Activated CD4-positive, alpha-beta T cell treated with anti-CD3 and anti-CD28 coated beads for 1 hour (primary cell): ENCODE measurements around the gene OVCA2.
A peak's percentile ranks its signal among the peaks of the same experiment; 100 is the strongest.
"Not testable (repeated sequence)": the region's sequence is repeated elsewhere in the genome, so short reads cannot be mapped to it uniquely, and the experiment has no call there.

Experiments used
- DNase-seq: peaks from one replicate; pipeline ENCODE4 v3.0.0-alpha.2; 2020

The OVCA2 gene

DNA sequence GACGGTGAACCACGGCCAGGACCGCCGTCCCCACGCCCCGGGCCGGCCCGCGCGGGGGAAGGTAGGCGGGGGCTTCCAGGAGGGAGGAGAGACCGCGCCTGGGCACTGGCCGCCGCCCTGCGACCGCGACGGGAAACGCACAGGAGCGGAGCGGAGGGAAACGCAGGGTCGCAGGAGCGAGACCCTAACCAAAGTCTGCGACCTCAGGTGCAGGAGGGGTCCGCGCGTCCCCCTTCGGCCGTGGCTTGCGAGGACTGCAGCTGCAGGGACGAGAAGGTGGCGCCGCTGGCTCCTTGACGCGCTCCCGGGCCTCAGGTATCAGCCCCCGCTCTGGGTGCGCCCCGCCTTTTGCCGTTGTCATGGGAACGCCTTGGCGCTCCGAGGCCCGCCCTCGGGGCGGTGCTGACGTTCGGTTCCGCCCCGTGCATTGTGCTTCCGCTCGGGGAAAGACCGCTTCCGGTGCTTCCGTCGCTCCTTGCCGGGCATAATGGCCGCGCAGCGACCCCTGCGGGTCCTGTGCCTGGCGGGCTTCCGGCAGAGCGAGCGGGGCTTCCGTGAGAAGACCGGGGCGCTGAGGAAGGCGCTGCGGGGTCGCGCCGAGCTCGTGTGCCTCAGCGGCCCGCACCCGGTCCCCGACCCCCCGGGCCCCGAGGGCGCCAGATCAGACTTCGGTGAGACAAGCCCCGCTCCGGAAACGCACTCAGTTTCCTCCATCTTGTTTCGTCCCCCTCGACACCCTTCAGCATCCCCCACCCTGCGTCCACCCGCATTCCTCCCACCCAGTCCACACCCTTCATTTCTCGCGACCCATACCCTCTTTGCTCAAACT lies at the start of gene OVCA2:
TSS of gene OVCA2 (plus strand) at position 462 of the 829 bp plus-strand sequence. CDS start at position 488, 26 bp downstream.
- DNase-seq = peak; percentile 97

DNA sequence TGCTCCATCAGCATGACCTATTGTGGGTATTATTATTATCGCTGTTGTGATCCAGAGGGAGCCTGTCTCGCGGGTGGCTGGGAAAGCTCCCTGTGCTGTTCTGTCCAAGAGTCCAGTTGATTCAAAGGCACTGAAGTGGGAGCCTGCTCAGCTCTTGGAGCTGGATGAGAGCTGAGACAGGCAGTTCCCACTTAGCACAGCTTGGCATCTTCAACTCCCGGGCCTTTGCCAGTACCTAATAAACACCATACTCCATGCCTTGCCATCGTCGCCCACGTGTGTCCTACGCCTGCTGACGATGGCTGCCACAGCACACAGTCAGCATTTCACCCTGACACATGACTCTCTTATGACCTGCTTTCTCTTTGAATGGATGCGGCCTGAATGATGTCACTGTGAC lies 49.3 kb upstream of the OVCA2 start:
- DNase-seq = no peak

GRCh38 chr17:1994707-1995106 lies 47.1 kb upstream of the OVCA2 start:
- no peak for DNase-seq

- no peak for DNase-seq
These were observed 46.4 kb upstream of the OVCA2 start for GRCh38 chr17:1995321-1995892.

GRCh38 chr17:1995907-1996799 lies 45.7 kb upstream of the OVCA2 start:
- no peak for DNase-seq

GRCh38 chr17:1996800-1997288 lies 45.0 kb upstream of the OVCA2 start:
- no peak for DNase-seq

DNA sequence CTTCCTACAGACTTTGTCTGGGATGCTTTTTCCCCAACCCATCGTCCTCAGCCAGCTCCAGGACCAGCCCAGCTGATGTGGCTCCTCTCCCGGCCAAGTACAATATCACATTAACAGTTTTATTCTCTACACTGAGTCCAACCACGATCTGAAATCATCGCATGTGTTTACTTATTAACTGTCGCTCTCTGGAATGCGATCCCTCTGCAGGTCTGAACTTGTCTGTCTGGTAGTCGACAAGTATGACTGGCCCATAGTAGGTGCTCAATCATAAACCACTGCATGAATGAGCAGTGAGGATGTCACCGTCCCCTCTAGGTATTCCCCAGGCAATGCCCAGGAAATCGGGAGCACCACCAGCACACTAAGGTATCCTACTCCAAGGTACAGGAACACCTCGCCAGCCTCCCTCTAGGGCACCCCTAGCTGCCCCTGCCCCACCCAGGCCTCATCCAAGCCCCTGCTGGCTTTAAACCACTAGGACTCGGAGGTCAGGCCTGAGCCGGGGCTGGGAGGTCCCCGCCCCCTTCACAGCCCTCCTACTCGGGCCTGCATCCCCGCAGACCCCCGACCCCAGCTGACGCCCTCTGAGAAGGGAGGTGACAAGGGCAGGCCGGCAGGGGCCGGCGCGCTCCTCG lies 44.4 kb upstream of the OVCA2 start:
- no peak for DNase-seq

- no peak for DNase-seq
These were observed 43.7 kb upstream of the OVCA2 start for GRCh38 chr17:1997927-1998742.

GRCh38 chr17:1999557-2000251 lies 42.1 kb upstream of the OVCA2 start:
- no peak for DNase-seq

- DNase-seq = no peak
These were observed 39.0 kb upstream of the OVCA2 start for GRCh38 chr17:2002767-2003329.

DNA sequence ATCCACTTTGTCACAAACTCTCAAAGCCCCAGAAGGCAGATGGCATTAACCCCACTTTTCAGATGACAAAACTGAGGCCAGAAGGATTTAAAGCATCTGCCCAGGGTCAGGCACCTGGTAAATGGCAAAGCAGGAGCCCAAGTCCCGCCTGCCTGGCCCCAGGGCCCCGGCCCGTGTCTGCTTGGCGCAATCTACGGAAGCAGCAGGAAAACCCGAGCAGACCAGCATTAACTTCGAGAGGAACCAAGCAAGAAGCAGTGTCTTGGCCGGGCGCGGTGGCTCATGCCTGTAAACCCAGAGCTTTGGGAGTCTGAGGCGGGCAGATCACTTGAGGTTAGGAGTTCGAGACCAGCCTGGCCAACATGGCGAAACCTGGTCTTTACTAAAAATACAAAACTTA lies 38.3 kb upstream of the OVCA2 start:
- DNase-seq = no peak

DNA sequence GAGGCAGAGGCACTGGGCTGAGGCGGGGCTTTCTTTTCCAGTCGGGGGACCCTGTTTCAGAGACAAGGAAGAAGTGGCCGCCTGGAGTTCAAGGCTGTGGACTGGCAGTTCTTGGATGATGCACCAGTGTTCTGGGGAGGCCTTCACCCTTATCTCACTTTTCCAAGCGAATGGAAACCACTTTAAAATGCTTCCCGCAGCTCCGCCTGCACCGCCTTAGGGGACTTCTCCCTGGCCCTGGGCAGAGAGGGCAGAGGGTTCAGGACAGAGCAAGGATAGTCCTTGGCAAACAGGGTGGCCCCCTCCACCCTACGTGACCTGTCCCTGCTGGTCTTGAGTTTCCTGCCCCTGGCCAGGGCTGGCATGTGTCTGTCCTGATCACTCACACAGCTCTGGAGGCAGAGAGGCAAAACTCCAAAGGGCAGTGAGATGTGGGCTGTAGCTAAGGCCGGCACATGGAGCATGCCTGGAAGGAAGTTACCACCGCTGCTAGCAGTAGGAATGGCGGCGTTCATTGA lies 37.3 kb upstream of the OVCA2 start:
- no peak for DNase-seq

DNA sequence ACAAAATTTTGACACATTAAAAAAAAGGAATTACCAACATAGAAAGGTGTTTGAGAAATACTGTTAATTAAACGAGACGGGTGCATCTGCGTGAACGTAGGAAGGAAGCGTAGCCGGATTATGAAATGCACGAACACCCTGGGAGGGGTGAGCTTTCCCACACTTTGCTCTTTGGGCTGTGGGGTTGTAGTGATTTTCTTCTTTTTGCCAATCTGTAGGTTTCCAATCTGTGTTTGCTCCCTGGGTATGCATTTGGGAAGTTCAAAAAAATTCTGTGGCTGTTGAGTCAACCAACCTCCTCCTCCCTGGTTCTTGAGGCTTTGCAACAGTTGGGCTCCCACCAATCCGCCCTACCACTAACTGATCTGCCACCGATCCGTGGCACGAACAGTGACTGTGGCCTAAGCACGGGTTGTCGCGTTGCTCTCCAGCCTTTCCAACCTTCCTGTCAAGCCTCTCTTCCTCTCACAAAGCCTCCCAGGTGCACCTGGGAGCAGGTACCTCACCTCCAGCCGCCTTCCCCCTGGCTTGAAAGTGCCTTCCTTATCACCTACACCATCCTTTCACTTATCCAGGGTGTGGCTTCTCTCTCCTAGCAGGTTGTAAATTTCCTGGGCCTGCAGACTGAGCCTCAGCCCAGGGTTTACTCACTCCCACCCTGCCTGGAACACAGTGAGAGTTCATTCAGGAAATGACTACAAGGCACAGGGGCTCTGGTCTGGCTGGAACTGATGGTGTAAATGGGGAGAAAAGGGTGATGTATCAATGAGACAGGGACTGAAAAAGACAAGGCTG lies 33.3 kb upstream of the OVCA2 start:
- no peak for DNase-seq

GRCh38 chr17:2009737-2010136 lies 32.1 kb upstream of the OVCA2 start:
- no peak for DNase-seq

- DNase-seq = no peak
These were observed 30.1 kb upstream of the OVCA2 start for GRCh38 chr17:2011411-2012371.

DNA sequence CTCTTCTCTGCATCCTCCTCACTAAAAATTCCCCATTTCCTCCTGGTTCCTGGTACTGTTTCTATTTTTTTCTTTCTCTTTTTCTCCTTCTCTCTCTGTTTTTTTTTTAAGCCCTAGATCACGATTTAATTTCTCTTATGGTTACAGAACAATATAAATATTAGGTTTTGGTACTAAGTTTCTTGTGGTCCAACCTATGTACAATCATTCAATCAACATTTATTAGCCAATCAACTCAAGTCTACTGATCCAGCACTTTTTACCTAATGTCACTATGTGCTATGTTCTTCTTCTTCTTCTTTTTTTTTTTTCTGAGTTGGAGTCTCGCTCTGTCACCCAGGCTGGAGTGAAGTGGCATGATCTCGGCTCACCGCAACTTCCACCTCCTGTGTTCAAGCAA lies 29.3 kb upstream of the OVCA2 start:
- DNase-seq = no peak

DNA sequence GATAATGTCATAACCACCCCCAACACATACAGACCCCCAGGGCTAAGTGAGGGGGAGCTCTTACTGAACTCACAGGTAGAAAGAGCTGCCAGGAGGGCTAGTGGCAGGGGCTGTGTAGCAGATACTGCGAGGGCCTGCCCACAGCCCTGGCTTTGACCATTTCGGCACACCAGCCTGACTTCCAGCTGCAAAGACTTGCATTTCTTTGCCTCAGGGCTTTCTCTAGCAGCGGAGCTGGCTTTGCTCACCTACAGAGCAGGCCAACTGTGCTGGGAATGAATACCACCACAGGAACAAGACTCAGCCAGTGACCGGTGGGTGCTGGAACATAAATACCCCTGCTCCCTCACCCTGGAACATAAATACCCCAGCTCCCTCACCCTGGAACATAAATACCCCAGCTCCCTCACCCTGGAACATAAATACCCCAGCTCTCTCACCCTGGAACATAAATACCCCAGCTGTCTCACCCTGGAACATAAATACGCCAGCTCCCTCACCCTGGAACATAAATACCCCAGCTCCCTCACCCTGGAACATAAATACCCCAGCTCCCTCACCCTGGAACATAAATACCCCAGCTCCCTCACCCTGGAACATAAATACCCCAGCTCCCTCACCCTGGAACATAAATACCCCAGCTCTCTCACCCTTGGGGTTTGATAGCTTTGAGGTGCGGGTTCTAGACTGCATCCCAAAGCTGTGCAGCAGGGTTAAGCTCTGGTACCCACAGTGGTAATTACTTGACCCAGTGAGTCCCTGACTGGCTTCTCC lies 28.4 kb upstream of the OVCA2 start:
- not testable (repeated sequence) for DNase-seq

DNA sequence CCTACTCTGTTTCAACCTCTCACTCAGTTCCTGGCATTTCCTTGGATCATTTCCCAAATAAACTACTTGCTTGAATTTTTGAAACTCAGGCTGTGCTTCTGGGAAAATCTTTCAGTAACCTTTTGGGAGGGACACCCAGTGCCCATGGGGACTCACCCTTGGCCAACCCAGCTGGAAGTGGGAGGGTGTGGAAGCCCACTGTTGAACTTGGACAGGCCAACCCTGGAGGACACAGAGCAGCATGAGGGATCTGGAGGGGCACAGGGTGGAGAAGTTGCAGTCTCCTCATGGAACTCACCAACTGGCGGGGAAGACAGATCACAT lies 27.9 kb upstream of the OVCA2 start:
- no peak for DNase-seq
